AG08395 (cell line): Measurements from ENCODE around the gene ZFAND3.
"Not testable (repeated sequence)": the region's sequence is repeated elsewhere in the genome, so short reads cannot be mapped to it uniquely, and the experiment has no call there.

Source experiments
- DNase-seq: peaks from one replicate; pipeline ENCODE4 v3.0.0; 2012; ENCODE audit warnings: mixed read lengths, low spot score

Gene ZFAND3

DNA sequence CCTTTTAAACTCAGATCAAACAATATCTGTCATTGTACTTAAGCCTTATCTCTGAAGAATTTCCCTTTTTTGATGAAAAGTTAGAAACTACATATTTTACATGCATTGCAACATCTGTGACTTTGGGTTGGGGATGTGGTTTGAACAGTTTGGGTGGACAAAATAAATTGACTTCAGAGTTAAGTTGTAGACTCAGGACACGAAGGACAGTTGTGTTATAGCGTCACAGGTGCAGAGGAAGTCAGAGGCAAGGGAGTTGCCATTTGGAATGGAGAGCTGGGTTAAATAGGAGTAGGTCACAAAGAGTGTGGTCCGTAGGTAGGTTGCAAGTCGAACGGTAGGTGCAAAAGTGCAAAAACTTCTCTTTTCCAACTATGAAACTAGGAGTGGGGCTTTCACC lies 46.0 kb downstream of the ZFAND3 start:
- no peak for DNase-seq

DNA sequence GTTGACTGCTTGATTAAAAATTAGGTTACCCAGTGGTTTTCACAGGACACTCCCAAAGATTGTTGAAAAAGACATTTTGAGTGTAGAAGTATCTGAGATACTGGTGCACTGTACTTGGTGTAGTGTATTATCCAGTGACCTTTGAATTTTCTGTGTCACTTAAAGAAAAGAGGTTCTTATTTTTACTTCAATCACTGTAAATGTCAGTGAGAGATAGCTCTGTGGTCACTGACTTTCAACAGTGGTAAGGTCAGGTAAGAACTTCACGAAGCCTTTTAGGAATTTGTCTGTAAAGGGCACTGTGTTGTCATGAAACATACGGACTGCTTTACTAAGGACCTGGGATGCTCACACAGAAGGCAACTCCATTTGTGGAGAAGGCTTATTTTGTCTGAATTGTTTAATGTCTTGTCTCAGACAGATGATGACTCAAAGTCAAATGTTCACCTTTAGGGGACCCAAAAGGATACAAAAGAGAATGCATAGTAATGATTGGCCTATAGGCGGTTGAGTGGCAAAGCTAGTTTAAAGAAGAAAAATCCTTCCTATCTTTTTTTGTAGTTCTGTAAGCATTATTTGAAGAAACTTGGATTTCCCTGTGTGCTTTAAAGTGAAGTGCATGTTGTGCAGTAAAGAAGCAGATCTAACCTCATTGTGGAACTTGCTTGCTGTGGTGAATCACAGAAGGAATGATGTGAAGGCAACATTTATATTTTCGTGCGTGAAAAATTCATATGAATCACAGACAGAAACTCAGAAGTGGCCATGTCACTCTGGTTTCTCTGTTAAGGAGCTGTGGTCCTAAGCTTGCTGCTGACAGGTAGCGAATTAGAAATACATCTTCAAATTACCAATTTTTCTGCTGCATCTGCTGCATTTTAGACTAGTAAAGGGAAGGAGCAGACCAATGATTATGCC lies 47.3 kb downstream of the ZFAND3 start:
- no peak for DNase-seq

DNA sequence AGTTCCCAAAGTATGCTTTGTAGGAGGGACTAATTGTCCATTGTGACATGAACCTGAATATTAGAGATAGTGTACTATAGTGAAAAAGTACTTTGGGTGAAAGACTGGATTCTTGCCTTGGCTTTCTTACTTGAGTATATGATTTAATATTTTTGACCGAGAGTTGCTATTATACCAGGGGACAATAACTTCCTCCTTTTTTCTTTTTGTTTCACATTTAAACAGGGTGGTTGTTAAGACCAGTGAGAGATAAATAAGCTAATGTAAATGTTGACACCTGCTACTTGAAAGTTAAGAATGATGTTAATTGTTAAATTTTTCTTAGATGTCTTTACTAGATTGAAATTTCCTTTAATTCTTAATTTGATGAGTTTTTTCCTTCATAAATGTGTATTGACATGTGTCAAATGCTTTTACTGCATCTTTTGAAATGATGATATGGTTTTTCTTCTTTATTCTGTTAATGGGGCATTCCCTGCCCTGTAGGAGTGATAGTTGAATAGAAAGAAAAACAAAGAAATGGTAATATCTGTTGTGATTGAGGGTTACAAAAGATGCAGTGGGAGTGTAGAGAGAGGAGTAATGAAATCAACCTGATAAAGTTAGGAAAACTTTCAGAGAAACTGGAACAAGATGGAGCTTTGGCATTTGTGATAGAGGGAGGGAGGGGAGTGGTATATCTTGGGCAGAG lies 48.4 kb downstream of the ZFAND3 start:
- DNase-seq: no peak

DNA sequence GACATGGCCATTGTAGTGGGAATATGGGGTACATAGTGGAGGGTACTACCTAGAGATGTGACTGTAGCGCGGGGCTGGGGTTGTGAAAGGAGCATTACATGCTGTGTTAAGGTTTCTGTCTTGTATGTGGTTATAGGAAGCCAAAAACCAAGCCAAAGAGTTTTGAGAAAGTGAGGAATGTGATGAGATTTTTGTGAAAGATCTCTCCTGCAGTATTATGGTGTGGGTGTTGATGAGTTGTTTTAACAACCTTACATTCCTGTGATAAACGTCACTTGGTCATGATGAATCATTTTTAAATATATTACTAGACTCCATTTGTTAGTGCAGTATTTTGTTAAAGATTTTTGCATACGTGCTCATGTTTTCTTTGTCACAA lies 48.9 kb downstream of the ZFAND3 start:
- peak; percentile 56 for DNase-seq

DNA sequence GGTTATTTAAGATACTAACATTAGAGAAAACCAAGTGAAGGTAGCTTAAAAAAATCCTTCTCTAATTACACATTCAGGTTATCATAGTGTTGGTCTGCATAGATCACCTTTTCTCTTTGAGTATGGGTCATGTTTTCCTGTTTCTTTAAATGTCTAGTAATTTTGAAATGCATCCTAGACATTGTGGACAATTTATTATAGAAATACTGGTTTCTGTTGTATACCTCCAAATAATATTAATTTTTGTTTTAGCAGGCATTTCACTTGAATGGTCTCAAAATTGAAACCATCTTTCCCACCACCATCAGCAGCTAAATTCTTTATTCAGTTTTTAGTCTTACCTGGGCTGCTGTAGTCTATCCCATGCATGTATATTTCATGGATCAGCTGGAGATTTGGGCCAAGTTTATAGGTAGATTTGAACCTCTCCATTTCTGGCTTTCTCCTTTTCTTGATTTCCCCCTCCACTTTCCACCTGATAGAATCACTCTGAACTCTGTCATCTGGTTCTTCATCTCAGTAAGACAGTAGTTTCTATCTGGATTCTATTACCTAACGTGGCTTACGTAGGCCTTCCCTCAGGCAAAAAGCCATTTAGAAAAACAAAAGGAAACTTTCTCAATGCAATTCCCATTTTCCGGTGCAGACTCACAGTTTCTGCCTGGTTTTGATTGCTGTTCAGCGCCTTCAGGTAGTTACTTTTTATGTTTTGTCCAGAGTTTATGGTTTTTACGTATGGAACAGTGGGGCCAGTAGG lies 52.3 kb downstream of the ZFAND3 start:
- no peak for DNase-seq

DNA sequence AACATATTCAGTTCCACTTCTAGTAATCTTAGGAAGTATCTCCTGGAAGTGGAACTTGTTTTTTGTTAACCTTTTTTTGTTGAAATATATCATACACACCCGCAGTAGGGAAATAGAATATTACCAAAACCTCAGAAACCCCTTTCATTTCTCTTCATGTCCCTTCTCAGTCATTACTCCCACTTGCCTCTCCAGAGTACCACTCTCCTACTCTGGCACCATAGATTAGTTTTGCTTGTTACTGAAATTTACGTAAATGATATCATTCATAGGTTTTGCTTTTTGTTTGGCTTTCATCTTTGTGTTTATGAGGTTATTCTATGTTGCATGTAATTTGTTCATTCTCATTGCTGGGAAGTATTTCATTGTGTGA lies 52.8 kb downstream of the ZFAND3 start:
- DNase-seq: no peak

DNA sequence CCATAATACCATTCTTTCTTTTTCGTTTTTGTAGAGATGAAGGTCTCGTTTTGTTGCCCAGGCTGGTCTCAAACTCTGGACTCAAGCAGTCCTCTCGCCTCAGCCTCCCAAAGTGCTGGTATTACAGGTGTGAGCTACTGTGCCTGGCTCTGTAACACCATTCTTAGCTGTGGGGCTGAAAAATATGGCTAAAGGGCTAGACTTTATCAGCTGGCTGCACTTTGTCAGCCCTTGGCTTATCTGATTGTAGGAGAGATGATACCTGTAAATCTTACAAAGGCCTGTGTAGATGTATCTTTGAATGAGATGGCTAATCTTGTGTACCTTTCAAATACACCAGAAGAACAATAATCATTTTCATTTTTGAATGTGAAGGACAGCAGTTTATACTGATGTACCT lies 55.2 kb downstream of the ZFAND3 start:
- no peak for DNase-seq

DNA sequence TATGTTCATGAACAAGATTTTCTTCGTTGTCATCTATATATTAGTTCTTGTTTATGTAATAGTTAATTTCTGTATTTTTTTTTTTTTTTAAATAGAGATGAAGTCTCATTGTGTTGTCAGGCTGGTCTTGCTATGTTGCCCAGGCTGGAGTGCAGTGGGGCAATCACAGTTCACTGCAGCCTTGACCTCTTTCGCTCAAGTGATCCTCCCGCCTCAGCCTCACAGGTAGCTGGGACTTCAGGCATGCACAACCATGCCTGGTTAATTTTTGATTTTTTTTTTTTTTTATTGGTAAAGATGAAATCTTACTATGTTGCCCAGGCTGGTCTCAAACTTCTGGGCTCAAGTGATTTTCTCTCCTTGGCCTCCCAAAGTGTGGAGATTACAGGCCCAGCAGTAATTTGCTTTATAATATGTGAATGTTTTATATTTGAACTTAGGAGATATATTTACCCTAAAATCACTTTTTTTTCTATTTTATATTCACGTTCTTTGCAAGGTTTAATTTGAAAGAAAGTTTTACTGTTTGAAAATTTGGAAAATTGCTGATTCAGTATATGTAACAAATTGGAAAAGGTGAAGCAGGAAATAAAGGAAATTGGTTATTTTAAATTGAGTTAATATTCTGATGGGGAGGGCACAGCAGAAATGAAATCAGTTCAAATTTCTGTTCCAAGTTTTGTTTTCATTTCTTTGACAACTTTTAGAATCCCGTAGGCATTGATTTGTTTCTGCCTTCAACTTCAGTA lies 56.2 kb downstream of the ZFAND3 start:
- DNase-seq: no peak

DNA sequence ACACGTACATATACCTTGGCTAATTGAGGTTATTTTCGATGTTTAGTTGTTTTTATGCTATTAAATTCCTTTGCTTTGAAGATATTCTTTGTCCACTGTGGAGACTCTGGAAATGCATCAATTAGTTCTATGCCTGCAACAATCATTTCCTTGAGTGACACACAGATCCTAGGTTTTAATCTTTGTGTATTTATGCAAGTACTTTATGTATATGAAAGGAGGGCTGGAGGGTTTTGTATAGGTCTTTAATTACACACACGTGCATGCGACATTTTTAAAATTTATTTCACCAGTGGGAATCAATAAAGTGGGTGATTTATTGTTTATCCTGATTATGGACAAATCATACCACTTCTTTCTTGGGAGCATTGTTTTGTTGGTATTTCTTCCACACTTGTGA lies 57.3 kb downstream of the ZFAND3 start:
- DNase-seq: no peak

DNA sequence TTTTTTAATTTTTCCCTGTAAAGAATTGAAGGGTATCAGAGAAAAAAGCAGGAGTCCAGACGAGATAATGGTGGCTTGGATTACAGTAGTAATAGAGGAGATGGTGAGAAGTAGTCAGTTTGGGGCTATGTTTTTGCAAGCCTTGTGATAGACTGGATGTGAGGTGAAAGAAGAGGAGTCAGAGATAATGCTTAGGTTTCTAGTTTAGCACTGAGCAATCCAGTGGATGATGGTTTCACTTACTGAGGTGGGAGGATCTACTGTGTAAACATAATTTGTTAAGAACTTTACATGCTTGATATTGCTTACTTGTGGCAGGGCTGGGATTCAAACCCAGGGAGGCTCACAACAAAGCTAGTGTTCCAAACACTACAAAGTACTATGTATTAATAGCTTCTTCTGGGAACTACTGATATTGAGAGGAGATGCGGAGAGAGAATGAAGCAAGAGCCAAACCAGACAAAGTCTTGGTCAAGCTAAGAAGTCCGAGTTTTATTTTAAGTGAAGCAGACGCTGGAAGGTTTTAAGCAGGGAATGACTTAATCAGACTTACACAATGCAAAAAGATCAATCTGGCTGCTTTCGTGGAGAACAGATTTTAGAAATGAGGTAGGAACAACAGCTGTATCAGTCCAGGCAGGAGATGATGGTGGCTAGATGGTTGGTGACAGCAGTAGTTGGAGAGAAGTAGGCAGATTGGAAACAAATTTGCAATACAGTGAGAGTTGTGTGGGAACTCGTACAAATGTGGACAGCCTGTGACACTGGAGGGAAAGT lies 58.0 kb downstream of the ZFAND3 start:
- no peak for DNase-seq

DNA sequence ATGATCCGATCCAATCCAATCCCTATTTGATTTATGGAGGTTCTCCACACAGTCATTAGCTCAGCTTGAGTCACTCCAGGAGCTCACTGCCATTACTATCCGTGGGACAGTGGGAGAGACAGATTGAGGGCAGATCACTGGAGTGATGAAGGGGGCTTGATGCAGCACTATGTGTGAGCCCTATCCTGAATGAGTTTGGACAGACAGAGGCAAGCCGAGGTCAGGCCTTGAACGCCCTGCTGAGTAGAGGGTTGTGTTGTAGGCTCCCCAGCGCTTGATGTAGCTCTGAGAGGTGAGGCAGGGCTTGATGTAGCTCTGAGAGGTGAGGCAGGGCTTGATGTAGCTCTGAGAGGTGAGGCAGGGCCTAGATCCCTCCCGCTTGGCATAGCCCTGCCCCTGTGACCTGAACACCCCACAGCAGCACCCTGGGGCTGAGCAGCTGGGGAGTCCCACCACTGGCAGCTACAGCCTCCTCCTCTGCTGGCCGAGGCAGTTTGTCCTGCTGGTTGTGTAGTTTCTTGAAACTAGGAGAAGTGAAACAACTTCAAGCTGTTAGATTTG lies 58.7 kb downstream of the ZFAND3 start:
- peak; percentile 27 for DNase-seq

DNA sequence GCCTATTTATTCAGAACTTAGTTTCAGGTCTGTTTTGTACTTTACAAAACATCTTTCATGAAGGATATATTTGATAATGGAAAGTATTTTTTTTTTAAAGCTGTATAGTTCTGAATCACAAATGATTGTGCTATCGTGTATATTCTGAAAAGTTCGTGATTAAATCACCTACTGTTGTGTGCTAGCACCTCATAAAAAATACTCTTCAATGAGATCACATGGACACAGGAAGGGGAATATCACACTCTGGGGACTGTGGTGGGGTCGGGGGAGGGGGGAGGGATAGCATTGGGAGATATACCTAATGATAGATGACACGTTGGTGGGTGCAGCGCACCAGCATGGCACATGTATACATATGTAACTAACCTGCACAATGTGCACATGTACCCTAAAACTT lies 61.1 kb downstream of the ZFAND3 start:
- not testable (repeated sequence) for DNase-seq

DNA sequence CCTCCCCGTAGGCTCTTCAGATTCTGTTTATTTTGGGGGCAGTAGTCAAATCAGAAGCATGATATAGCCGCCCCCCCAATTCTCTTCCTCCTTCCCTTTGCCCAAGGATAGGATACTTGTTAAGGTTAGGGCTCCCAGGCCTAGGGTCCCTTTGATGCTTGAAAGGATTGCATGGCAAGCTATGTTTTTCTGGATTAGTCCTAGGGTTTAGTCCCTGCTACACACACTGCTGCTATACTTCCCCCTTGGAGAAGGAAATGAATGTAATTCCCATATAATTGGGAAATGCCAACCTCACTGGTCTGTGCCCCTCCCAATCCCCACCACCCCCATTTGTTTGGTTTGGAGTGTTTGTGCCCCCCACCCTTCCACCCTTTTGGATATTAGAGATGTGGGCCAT lies 62.8 kb downstream of the ZFAND3 start:
- DNase-seq: no peak

DNA sequence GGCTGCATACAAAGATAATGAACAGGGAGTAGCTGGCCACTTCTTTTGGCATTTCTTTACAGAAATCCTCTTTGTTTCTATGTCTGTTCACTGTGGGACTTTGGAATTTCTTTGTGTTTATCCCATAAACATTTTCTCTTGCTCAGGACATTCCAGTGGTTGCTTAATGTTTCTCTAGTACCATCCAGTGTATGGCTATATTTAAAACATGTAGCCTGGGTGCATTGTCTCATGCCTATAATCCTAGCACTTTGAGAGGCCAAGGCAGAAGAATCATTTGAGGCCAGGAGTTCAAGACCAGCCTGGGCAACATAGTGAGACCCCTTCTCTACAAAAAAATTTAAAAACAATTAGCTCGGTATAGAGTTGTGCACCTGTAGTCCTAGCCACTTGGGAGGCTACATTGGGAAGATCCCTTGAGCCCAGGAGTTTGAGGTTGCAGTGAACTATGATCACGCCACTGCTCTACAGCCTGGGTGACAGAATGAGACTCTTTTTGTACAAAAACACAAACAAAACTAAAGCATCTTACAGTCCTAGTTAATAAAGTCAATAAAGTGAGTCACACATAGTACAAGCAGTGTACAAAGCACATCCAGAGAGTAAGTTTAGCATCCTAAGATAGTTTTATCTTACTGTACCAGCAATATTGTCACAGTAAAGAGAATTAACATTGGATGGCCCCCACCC lies 63.3 kb downstream of the ZFAND3 start:
- peak; percentile 84 for DNase-seq

DNA sequence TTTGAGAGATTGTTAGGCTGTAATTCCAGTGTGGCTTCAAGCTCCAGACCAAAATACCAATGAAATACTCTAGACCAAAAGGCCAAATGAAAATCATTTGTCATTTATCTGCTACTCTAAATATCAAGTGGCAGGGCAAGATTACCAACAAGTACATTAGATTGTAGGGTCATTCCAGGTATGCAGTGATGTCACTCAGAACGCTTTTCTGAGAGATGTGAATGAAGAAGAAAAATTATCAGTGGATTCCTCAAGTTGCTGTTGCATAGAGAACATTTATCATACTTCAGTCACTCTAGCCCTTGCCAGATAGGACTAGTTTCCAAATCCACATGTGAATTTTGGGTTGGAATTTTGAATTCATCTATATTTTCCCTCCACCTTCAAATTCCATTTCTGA lies 65.0 kb downstream of the ZFAND3 start:
- DNase-seq: no peak

DNA sequence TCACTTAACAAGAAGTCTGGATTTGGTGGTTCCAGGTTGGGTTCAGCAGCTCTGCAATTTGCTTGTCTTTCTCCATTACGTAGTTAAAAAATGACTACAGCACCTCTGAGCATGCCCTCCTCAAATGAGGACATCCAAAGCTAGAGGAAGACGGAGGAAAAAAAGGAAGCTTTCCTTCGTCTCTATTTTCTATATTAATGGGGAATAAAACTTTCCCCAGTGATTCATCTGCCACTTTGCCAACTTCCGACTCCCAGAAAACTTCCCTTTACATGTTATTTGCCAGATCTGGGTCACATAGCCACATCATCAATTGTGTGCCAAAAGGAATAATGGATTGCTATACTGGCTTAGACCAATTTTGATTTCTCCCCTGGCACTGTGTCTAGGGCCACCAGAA lies 69.5 kb downstream of the ZFAND3 start:
- no peak for DNase-seq

DNA sequence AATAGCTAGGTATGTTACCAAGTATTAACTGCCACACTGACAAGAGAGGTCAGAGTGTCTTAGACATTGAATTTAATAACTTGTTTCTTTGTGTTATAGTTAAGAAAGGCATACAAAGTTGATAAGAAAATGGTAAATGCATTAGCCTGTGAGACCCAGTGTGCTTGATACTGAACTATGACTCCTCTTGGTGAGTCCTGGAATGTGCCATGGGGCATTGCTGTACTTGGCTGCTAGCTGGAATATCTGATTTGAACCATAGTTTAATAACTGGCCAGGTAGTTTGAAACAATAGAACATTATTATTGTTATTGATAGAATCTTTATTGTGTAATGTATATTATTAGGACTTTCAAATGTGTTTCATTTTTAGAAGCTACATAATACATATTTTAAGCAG lies 70.0 kb downstream of the ZFAND3 start:
- no peak for DNase-seq

DNA sequence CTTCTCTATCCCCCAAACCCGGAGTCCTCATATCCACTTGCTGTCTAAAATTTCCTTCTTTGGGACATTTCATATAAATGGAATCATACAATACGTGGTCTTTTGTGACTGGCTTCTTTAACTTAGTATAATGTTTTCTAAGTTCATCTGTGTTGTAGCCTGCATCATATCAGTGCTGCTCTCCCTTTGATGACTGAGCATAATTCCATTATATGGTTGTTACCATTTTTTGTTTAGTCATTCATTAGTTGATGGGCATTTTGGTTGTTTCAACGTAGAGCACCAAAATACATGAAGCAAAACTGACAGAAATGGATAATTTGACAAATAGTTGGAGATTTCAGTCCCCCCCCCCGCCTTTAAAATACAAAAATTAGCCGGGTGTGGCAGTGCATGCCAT lies 71.5 kb downstream of the ZFAND3 start:
- no peak for DNase-seq

DNA sequence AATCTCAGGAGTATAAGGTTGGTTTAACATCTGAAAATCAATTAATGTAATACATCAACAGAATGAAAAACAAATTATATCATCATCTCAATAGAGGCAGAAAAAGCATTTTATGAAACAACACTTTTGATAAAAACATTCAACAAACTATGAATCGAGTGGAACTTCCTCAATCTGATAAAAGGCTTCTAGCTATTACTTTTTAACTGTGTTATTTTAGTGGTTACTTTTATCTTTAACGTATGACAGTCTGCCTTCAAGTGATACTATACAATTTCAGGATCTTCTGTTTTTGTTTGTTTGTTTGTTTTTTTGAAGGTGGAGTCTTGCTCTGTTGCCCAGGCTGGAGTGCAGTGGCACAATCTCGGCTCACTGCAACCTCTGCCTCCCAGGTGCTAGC lies 73.7 kb downstream of the ZFAND3 start:
- no peak for DNase-seq

DNA sequence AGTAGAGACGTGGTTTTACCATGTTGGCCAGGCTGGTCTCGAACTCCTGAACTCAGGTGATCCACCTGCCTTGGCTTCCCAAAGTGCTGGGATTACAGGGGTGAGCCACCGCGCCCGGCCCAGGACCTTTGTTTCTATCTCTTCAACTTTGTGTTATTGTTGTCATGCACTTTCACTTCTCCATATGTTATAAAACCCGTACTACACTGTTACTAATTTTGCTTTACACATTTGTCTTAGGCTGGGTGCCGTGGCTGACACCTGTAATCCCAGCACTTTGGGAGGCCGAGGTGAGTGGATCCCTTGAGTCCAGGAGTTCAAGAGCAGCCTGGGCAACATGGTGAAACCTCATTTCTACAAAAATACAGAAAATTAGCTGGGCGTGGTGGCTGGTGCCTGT lies 74.2 kb downstream of the ZFAND3 start:
- not testable (repeated sequence) for DNase-seq
